Neuronal stem cell (in vitro differentiated cells): ENCODE data around the gene ACOT9.

ENCODE experiments used
- DNase-seq: peaks from one replicate; pipeline ENCODE4 v3.0.0-alpha.2; 2013; ENCODE audit warnings: low spot score
- H2AFZ ChIP-seq: one replicate; pipeline ENCODE4 v1.6.1; 2013; ENCODE audit warnings: mild to moderate bottlenecking, low read length, inconsistent platforms
- H2AK5ac ChIP-seq: 2 replicates; pipeline ENCODE4 v1.6.1; 2013; ENCODE audit warnings: low read depth, mild to moderate bottlenecking, inconsistent platforms, low read length, moderate library complexity, mixed read lengths
- H2BK120ac ChIP-seq: 2 replicates; pipeline ENCODE4 v1.6.1; 2013; ENCODE audit warnings: low read depth, mild to moderate bottlenecking, inconsistent platforms, low read length, moderate library complexity, mixed read lengths
- H2BK12ac ChIP-seq: one replicate; pipeline ENCODE4 v1.6.1; 2013; ENCODE audit warnings: low read length, inconsistent platforms
- H2BK15ac ChIP-seq: 2 replicates; pipeline ENCODE4 v1.6.1; 2013; ENCODE audit warnings: mild to moderate bottlenecking, low read length, inconsistent platforms, mixed read lengths
- H2BK5ac ChIP-seq: one replicate; pipeline ENCODE4 v1.6.1; 2013; ENCODE audit warnings: inconsistent platforms, mild to moderate bottlenecking, low read length, moderate library complexity
- H3K14ac ChIP-seq: one replicate; pipeline ENCODE4 v1.6.1; 2013; ENCODE audit warnings: low read length, inconsistent platforms
- H3K18ac ChIP-seq: 2 replicates; pipeline ENCODE4 v1.6.1; 2013; ENCODE audit warnings: low read length, inconsistent platforms
- H3K23ac ChIP-seq: 2 replicates; pipeline ENCODE4 v1.6.1; 2013; ENCODE audit warnings: low read depth, mild to moderate bottlenecking, mixed read lengths, low read length, inconsistent platforms; ENCODE audit not compliant: poor library complexity
- H3K27ac ChIP-seq: replicated peaks from 3 replicates; pipeline ENCODE4 v1.5.1; 2013; ENCODE audit warnings: low read length, inconsistent platforms
- H3K27me3 ChIP-seq, 3 experiments: 2 replicates each; pipeline ENCODE4 v1.6.1; 2013; ENCODE audit warnings: low read length in 3 of 3, mild to moderate bottlenecking in 2 of 3, inconsistent platforms in 1 of 3, low read depth in 1 of 3, mixed read lengths in 1 of 3, moderate library complexity in 1 of 3; ENCODE audit not compliant: control insufficient read depth in 3 of 3, insufficient read depth in 3 of 3
- H3K36me3 ChIP-seq, 2 donors: replicated peaks in 1 of 2; 2 replicates each; pipeline ENCODE4 v1.6.1; 2013; ENCODE audit warnings: low read length in 2 of 2; ENCODE audit not compliant: control insufficient read depth in 2 of 2, insufficient read depth in 2 of 2
- H3K4ac ChIP-seq: 2 replicates; pipeline ENCODE4 v1.6.1; 2013; ENCODE audit warnings: inconsistent platforms, mild to moderate bottlenecking, low read length, moderate library complexity
- H3K4me1 ChIP-seq, 2 donors: 1 replicate in 1 of 2; 2 replicates in 1 of 2; pipeline ENCODE4 v1.6.1; 2013; ENCODE audit warnings: low read length in 2 of 2, low read depth in 1 of 2; ENCODE audit not compliant: control insufficient read depth in 2 of 2, insufficient read depth in 1 of 2
- H3K4me2 ChIP-seq: one replicate; pipeline ENCODE4 v1.6.1; 2013; ENCODE audit warnings: mild to moderate bottlenecking, low read length, inconsistent platforms; ENCODE audit not compliant: insufficient read depth, poor library complexity, severe bottlenecking
- H3K4me3 ChIP-seq, 2 donors: 2 replicates each; pipeline ENCODE4 v1.5.1; 2013; ENCODE audit warnings: low read length in 2 of 2, mild to moderate bottlenecking in 2 of 2, inconsistent platforms in 1 of 2, moderate library complexity in 1 of 2
- H3K79me1 ChIP-seq: one replicate; pipeline ENCODE4 v1.6.1; 2013; ENCODE audit warnings: low read depth, mild to moderate bottlenecking, inconsistent platforms, low read length, moderate library complexity
- H3K9ac ChIP-seq: one replicate; pipeline ENCODE4 v1.6.1; 2013; ENCODE audit warnings: mild to moderate bottlenecking, low read depth, low read length, inconsistent platforms; ENCODE audit not compliant: poor library complexity
- H3K9me3 ChIP-seq, 2 donors: replicated peaks in 1 of 2; 2 replicates each; pipeline versions ENCODE3 to v1.6.1; 2013; ENCODE audit warnings: low read length in 2 of 2, mild to moderate bottlenecking in 2 of 2, inconsistent platforms in 1 of 2, low read depth in 1 of 2, mixed read lengths in 1 of 2, moderate library complexity in 1 of 2; ENCODE audit not compliant: control insufficient read depth in 2 of 2, insufficient read depth in 1 of 2
- H4K8ac ChIP-seq: one replicate; pipeline ENCODE4 v1.6.1; 2013; ENCODE audit warnings: low read depth, mild to moderate bottlenecking, inconsistent platforms, low read length, moderate library complexity
- H4K91ac ChIP-seq: one replicate; pipeline ENCODE4 v1.6.1; 2013; ENCODE audit warnings: low read length, low read depth, mild to moderate bottlenecking, inconsistent platforms; ENCODE audit not compliant: poor library complexity
- WGBS, 2 donors: extraction: QIAGEN DNeasy Blood & Tissue Kit; methylation state at CpG; one replicate each; pipeline ENCODE4 v1.1.7; 2013; ENCODE audit warnings: missing lambda C conversion rate in 2 of 2, mixed read lengths in 1 of 2; ENCODE audit not compliant: insufficient read length in 2 of 2, insufficient replicate concordance in 1 of 2; ENCODE audit errors: extremely low coverage in 2 of 2; 5-methylcytosine and 5-hydroxymethylcytosine counted together

ACOT9 gene

GRCh38 chrX:23782863-23783588 is 40.0 kb upstream of the ACOT9 start, which contains the start of gene SAT1:
TSS of gene SAT1 (plus strand) at chrX:23783173. CDS start at chrX:23783352, 179 bp downstream.
- no peak within 1 kb of the TSS for H2BK120ac ChIP-seq
- peak; percentile 88 for DNase-seq
- no peak within 1 kb of the TSS for H2BK12ac ChIP-seq
- peaks cover 0 to 16% of the 10 kb centered on the region in 2 donors for H3K36me3 ChIP-seq
- H3K27ac ChIP-seq, result no peak within 1 kb of the TSS
- no peak within 1 kb of the TSS for H4K8ac ChIP-seq
- no peaks in the 10 kb centered on the region for H3K4me1 ChIP-seq
- no peak within 1 kb of the TSS for H3K18ac ChIP-seq
- no peak within 1 kb of the TSS for H2BK15ac ChIP-seq
- H3K4ac ChIP-seq, result no peak within 1 kb of the TSS
- no peak within 1 kb of the TSS for H2BK5ac ChIP-seq
- H3K14ac ChIP-seq, result no peak within 1 kb of the TSS
- H3K4me3 ChIP-seq, result peak within 1 kb of the TSS; percentile 84 to 86
- no peak within 1 kb of the TSS for H3K23ac ChIP-seq
- no CpG with 5 or more reads among the region's 58 CpGs for WGBS, 2 donors
- H3K79me1 ChIP-seq, result no peaks in the 10 kb centered on the region
- H3K9ac ChIP-seq, result peak within 1 kb of the TSS; percentile 53
- H2AFZ ChIP-seq, result peak within 1 kb of the TSS; percentile 72
- no peaks in the 10 kb centered on the region for H3K27me3 ChIP-seq
- no peaks in the 10 kb centered on the region for H3K9me3 ChIP-seq
- H3K4me2 ChIP-seq, result peak within 1 kb of the TSS; percentile 52
- H2AK5ac ChIP-seq, result no peak within 1 kb of the TSS
- no peak within 1 kb of the TSS for H4K91ac ChIP-seq

DNA sequence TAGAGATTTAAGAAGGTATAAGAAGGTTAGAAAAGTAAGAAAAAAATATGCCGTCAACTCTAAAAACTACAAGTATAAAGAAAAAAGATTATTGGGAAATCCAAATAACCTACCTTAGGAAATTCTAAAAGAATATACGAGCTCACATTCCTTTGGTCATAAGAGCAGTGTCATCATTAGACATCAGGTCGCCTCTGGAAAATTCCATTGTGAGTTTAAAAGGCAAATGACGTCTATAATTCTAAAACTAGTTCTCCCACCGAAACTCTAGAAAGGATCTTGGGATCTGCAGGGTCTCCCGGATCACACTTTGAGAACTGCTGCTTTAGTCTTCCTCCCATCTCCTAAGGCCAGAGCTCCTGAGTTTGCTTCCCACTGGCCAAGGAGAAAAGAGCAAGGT is 39.4 kb upstream of the ACOT9 start:
- Histone ChIP-seq H3K9me3 (no peaks in the 10 kb centered on the region), H3K14ac (no peak overlapping the region), H3K23ac (no peak overlapping the region), H3K27ac (no peak overlapping the region), H4K8ac (no peak overlapping the region), H3K4me1 (no peaks in the 10 kb centered on the region), H3K27me3 (no peaks in the 10 kb centered on the region), H2AFZ (peak overlapping the region; percentile 70), H3K4ac (no peak overlapping the region), H3K79me1 (no peaks in the 10 kb centered on the region), H2BK120ac (no peak overlapping the region), H3K9ac (no peak overlapping the region), H4K91ac (no peak overlapping the region), H3K4me2 (peak overlapping the region; percentile 40), H2BK12ac (no peak overlapping the region), H3K36me3 (peaks cover 0 to 16% of the 10 kb centered on the region in 2 donors), H2AK5ac (no peak overlapping the region), H3K4me3 (no peak overlapping the region), H2BK15ac (no peak overlapping the region), H3K18ac (no peak overlapping the region), H2BK5ac (no peak overlapping the region)
- no CpG with 5 or more reads among the region's 6 CpGs for WGBS, 2 donors
- DNase-seq, result no peak

GRCh38 chrX:23779025-23779424 is 35.9 kb upstream of the ACOT9 start:
- Histone ChIP-seq H2BK5ac (no peak overlapping the region), H3K4me1 (no peaks in the 10 kb centered on the region), H3K9me3 (no peaks in the 10 kb centered on the region)

GRCh38 chrX:23776363-23776762 is 33.3 kb upstream of the ACOT9 start:
- no peak overlapping the region for H2BK120ac ChIP-seq
- WGBS, 2 donors, result no CpG with 5 or more reads among the region's 3 CpGs
- no peak overlapping the region for H3K4me3 ChIP-seq
- H2BK15ac ChIP-seq, result no peak overlapping the region
- no peaks in the 10 kb centered on the region for H3K27me3 ChIP-seq
- no peak overlapping the region for H3K4me2 ChIP-seq
- H3K18ac ChIP-seq, result no peak overlapping the region
- no peak overlapping the region for H2BK12ac ChIP-seq
- H3K4me1 ChIP-seq, result no peaks in the 10 kb centered on the region
- no peaks in the 10 kb centered on the region for H3K9me3 ChIP-seq
- no peaks in the 10 kb centered on the region for H3K79me1 ChIP-seq
- DNase-seq, result no peak
- H4K8ac ChIP-seq, result no peak overlapping the region
- H3K14ac ChIP-seq, result no peak overlapping the region
- no peak overlapping the region for H3K23ac ChIP-seq
- no peak overlapping the region for H2AFZ ChIP-seq
- no peak overlapping the region for H3K27ac ChIP-seq
- no peak overlapping the region for H3K4ac ChIP-seq
- H3K36me3 ChIP-seq, result no peaks in the 10 kb centered on the region
- H2AK5ac ChIP-seq, result no peak overlapping the region
- no peak overlapping the region for H2BK5ac ChIP-seq
- no peak overlapping the region for H4K91ac ChIP-seq
- H3K9ac ChIP-seq, result no peak overlapping the region

More at GRCh38 chrX:23779025-23779424, 35.9 kb upstream of the ACOT9 start:
- WGBS, 2 donors, result no CpG with 5 or more reads among the region's 4 CpGs
- Histone ChIP-seq H3K9ac (no peak overlapping the region), H3K18ac (no peak overlapping the region), H4K8ac (no peak overlapping the region), H3K23ac (no peak overlapping the region), H3K14ac (no peak overlapping the region), H4K91ac (no peak overlapping the region), H3K36me3 (no peaks in the 10 kb centered on the region), H2AK5ac (no peak overlapping the region), H3K27me3 (no peaks in the 10 kb centered on the region), H3K4ac (no peak overlapping the region), H2BK12ac (no peak overlapping the region), H2AFZ (no peak overlapping the region), H3K4me3 (no peak overlapping the region), H2BK15ac (no peak overlapping the region), H3K27ac (no peak overlapping the region), H3K4me2 (no peak overlapping the region), H3K79me1 (no peaks in the 10 kb centered on the region), H2BK120ac (no peak overlapping the region)
- DNase-seq, result no peak
